ENCODE measurements around the gene GTF3C1.

DNA sequence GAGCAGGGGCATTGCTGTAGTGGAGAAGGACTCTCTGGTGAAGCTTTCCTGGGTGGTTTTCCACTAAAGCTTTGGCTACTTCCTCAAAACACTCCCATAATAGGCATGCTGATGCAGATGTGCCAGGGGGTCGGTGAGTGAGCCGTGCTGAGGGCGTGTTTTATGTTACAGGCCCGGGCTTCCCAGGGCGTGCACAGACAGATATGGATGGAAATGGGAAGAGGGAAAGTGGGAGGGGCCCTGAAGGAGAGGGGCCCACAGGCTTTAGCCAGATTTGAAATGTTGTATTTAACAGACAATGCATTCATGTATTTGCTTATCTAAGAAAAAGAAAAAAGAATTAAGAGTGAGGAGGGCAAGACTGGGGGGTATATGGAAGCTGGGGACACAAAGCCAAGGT is 91.5 kb downstream of the GTF3C1 start:
- TF ChIP-seq, protein P1, sequence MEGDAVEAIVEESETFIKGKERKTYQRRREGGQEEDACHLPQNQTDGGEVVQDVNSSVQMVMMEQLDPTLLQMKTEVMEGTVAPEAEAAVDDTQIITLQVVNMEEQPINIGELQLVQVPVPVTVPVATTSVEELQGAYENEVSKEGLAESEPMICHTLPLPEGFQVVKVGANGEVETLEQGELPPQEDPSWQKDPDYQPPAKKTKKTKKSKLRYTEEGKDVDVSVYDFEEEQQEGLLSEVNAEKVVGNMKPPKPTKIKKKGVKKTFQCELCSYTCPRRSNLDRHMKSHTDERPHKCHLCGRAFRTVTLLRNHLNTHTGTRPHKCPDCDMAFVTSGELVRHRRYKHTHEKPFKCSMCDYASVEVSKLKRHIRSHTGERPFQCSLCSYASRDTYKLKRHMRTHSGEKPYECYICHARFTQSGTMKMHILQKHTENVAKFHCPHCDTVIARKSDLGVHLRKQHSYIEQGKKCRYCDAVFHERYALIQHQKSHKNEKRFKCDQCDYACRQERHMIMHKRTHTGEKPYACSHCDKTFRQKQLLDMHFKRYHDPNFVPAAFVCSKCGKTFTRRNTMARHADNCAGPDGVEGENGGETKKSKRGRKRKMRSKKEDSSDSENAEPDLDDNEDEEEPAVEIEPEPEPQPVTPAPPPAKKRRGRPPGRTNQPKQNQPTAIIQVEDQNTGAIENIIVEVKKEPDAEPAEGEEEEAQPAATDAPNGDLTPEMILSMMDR (IDR thresholded peaks at IDR 0.05): no peak
- TF ChIP-seq POLR2A (IDR thresholded peaks at IDR 0.05): no peak
